ENCODE results near the gene SPTB. TPM values are rescaled to one million over a fixed set of nuclear protein-coding genes. Genes with fewer than 3 reads are reported as not detected.

SPTB gene
- total and polyA plus RNA-seq, 10 of the 15 experiments (the other 5 are each of a cell fraction or from before 2014, with no cell fraction given), result under 0.01 to 0.04 (median 0.02) TPM; not detected in 4

DNA sequence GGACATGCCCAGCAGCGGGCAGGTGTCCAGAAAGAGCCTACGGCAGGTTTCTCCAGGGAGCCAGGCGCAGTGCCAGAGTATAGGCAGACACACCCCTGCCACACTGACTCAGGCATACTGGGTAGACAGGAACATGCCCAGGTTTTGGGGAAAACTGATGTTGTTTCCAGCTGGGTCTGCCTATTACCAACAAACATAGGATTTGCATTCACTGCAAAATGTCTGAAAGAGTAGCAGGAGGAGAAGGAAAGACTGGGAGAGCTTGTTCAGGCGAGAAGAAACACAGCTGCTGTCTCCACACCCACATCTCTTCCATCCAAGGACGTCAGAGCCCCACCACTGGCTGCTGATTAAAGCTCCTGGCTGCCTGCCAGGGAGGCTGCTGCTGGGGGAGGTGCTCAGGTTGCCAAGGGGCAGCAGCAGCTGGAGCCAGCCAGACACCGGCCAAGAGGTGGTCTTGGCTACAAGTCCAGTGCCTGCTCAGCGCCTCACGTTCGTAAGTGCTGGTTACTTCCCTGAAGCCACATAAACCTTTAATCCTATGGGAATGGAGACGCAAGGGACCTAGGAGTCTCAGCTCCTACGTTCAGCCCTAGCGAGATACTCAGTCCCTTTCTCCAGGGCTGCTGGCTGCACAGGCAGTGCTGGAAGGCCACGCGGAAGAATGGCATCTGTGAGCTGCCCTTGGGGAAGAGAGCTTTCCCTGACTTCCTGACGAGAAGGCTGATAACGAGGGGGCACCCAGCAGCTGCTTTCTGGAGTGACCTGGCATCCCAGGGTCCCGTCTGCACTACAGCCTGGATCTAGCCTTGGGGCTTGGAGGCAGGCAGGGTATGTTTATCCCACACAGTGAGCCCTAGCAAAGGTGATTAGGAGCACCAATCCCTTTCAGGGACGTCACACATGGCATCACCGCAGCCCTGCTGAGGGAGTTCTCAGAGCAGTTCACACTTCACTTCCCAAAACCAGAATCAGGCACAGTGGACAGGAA lies 117.4 kb downstream of the SPTB start:
- H3K79me2 ChIP-seq (ENCODE audit: control insufficient read depth, insufficient read depth, low read length), result no peaks in the 10 kb centered on the region
- DNase-seq (ENCODE audit: low read depth, low spot score) (no peak), FAIRE-seq (no peak), ATAC-seq (no peak)
- H3K9me3 ChIP-seq (replicated peaks; ENCODE audit: control insufficient read depth, insufficient read depth, low read length), result no peaks in the 10 kb centered on the region
- no peak overlapping the region for H3K9ac ChIP-seq (ENCODE audit: control insufficient read depth, insufficient read depth, low read length)
- H3K27me3 ChIP-seq (replicated peaks in 1 of 2; ENCODE audit: control insufficient read depth in 2 of 2, insufficient read depth in 2 of 2, low read length in 1 of 2), result no peaks in the 10 kb centered on the region; a peak in 1 of 4 replicates
- H3K4me1 ChIP-seq (ENCODE audit: control insufficient read depth, insufficient read depth, low read length), result no peaks in the 10 kb centered on the region
- in situ Hi-C loops (cut with MboI), result loop anchor here (5.0 to 10.0 kb wide), 2 partner anchors 90 to 418 kb away; no protein-coding TSS in a partner anchor
- BruUV-seq (replicated peaks), result no TSS peak
- H4K20me1 ChIP-seq (ENCODE audit: control insufficient read depth, insufficient read depth), result no peaks in the 10 kb centered on the region; the same call in 1 of the 2 replicates
- H3K4me3 ChIP-seq, result no peak overlapping the region
- intact Hi-C loops (cut with micrococcal nuclease; ENCODE audit: unreplicated experiment), result loop anchor here (5.0 to 10.0 kb wide), 2 partner anchors 220 to 418 kb away; partner anchors contain the start of gene HSPA2
- CTCF ChIA-PET, result interaction anchor here (0.6 to 2.7 kb wide), 19 partner anchors 12 to 1184 kb away, joined by 3 to 60 read pairs (median 5); no protein-coding TSS in a partner anchor
- RAD21 ChIA-PET (ENCODE audit: unreplicated experiment), result interaction anchor here (1.2 to 2.5 kb wide), 7 partner anchors 11 to 222 kb away, joined by 3 to 19 read pairs (median 6); partner anchors contain the start of gene HSPA2
- H3K27ac ChIP-seq (ENCODE audit: control insufficient read depth, insufficient read depth), result no peak overlapping the region
- 22% methylated on average over 19 of the region's 19 CpGs for whole genome bisulfite sequencing (ENCODE audit: insufficient coverage, insufficient replicate concordance, low lambda C conversion rate, missing lambda C conversion rate)
- SMC1A ChIA-PET (ENCODE audit: uncharacterized antibody, unreplicated experiment), result interaction anchor here (0.6 to 2.4 kb wide), 9 partner anchors 10 to 964 kb away, joined by 3 to 30 read pairs (median 3); no protein-coding TSS in a partner anchor
- POLR2A ChIA-PET, result no interaction called here
- H3K4me2 ChIP-seq (ENCODE audit: control insufficient read depth, insufficient read depth), result no peak overlapping the region
- H2AFZ ChIP-seq (ENCODE audit: control insufficient read depth, low read depth, low read length), result no peak overlapping the region
- H3K36me3 ChIP-seq (ENCODE audit: control insufficient read depth in 2 of 2, insufficient read depth in 2 of 2, low read length in 1 of 2), result no peaks in the 10 kb centered on the region
- no peak for TF ChIP-seq ZNF24 (IDR thresholded peaks at IDR 0.05)
- TF ChIP-seq, protein P1, sequence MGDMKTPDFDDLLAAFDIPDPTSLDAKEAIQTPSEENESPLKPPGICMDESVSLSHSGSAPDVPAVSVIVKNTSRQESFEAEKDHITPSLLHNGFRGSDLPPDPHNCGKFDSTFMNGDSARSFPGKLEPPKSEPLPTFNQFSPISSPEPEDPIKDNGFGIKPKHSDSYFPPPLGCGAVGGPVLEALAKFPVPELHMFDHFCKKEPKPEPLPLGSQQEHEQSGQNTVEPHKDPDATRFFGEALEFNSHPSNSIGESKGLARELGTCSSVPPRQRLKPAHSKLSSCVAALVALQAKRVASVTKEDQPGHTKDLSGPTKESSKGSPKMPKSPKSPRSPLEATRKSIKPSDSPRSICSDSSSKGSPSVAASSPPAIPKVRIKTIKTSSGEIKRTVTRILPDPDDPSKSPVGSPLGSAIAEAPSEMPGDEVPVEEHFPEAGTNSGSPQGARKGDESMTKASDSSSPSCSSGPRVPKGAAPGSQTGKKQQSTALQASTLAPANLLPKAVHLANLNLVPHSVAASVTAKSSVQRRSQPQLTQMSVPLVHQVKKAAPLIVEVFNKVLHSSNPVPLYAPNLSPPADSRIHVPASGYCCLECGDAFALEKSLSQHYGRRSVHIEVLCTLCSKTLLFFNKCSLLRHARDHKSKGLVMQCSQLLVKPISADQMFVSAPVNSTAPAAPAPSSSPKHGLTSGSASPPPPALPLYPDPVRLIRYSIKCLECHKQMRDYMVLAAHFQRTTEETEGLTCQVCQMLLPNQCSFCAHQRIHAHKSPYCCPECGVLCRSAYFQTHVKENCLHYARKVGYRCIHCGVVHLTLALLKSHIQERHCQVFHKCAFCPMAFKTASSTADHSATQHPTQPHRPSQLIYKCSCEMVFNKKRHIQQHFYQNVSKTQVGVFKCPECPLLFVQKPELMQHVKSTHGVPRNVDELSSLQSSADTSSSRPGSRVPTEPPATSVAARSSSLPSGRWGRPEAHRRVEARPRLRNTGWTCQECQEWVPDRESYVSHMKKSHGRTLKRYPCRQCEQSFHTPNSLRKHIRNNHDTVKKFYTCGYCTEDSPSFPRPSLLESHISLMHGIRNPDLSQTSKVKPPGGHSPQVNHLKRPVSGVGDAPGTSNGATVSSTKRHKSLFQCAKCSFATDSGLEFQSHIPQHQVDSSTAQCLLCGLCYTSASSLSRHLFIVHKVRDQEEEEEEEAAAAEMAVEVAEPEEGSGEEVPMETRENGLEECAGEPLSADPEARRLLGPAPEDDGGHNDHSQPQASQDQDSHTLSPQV (IDR thresholded peaks at IDR 0.05), result no peak
- TF ChIP-seq KAT2A (conservative IDR thresholded peaks at IDR 0.05; ENCODE audit: control insufficient read depth, low read depth, low read length), result no peak
- no peak for TF ChIP-seq ESRRA (IDR thresholded peaks at IDR 0.05; ENCODE audit: low read length)
- TF ChIP-seq, protein P2, sequence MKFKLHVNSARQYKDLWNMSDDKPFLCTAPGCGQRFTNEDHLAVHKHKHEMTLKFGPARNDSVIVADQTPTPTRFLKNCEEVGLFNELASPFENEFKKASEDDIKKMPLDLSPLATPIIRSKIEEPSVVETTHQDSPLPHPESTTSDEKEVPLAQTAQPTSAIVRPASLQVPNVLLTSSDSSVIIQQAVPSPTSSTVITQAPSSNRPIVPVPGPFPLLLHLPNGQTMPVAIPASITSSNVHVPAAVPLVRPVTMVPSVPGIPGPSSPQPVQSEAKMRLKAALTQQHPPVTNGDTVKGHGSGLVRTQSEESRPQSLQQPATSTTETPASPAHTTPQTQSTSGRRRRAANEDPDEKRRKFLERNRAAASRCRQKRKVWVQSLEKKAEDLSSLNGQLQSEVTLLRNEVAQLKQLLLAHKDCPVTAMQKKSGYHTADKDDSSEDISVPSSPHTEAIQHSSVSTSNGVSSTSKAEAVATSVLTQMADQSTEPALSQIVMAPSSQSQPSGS (IDR thresholded peaks at IDR 0.05; ENCODE audit: low read length), result no peak
- no peak for TF ChIP-seq SMARCA5 (IDR thresholded peaks at IDR 0.05)
- no peak for TF ChIP-seq EGR1 (IDR thresholded peaks at IDR 0.05; ENCODE audit: borderline replicate concordance in 1 of 2, low read depth in 2 of 2, low read length in 2 of 2)
- TF ChIP-seq IRF4 (IDR thresholded peaks at IDR 0.05; ENCODE audit: low read depth, low read length), result no peak
- no peak for TF ChIP-seq EZH2 (IDR thresholded peaks at IDR 0.05; ENCODE audit: borderline replicate concordance, control insufficient read depth, low read depth, low read length)
- no peak for TF ChIP-seq ZNF217 (IDR thresholded peaks at IDR 0.05)
- TF ChIP-seq BRCA1 (IDR thresholded peaks at IDR 0.05; ENCODE audit: low read depth, low read length), result no peak
- TF ChIP-seq MYB (IDR thresholded peaks at IDR 0.05; ENCODE audit: borderline replicate concordance, low read depth, low read length), result no peak
- TF ChIP-seq TCF3 (IDR thresholded peaks at IDR 0.05; ENCODE audit: borderline replicate concordance, insufficient read depth, low read depth, low read length), result no peak
- TF ChIP-seq, protein P3, sequence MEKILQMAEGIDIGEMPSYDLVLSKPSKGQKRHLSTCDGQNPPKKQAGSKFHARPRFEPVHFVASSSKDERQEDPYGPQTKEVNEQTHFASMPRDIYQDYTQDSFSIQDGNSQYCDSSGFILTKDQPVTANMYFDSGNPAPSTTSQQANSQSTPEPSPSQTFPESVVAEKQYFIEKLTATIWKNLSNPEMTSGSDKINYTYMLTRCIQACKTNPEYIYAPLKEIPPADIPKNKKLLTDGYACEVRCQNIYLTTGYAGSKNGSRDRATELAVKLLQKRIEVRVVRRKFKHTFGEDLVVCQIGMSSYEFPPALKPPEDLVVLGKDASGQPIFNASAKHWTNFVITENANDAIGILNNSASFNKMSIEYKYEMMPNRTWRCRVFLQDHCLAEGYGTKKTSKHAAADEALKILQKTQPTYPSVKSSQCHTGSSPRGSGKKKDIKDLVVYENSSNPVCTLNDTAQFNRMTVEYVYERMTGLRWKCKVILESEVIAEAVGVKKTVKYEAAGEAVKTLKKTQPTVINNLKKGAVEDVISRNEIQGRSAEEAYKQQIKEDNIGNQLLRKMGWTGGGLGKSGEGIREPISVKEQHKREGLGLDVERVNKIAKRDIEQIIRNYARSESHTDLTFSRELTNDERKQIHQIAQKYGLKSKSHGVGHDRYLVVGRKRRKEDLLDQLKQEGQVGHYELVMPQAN (conservative IDR thresholded peaks at IDR 0.05), result no peak
- no peak for TF ChIP-seq FOXK2 (IDR thresholded peaks at IDR 0.05)
